SKM-1 treated with dmso at 0.1 percent for 144 hours (cell line): ENCODE results near the gene ST6GALNAC3.
"Not testable (repeated sequence)": the region's sequence is repeated elsewhere in the genome, so short reads cannot be mapped to it uniquely, and the experiment has no call there.

Source experiments
- DNase-seq: peaks from one replicate; lab custom pipeline; 2025; ENCODE audit not compliant: unreplicated experiment; lab: John Stamatoyannopoulos, UW

ST6GALNAC3 gene

GRCh38 chr1:76106251-76106650 is 31.7 kb downstream of the ST6GALNAC3 start:
- no peak for DNase-seq

- DNase-seq = no peak
These were observed 32.2 kb downstream of the ST6GALNAC3 start for GRCh38 chr1:76106719-76107235.

- no peak for DNase-seq
These were observed 34.9 kb downstream of the ST6GALNAC3 start for GRCh38 chr1:76109404-76109803.

GRCh38 chr1:76109901-76110560 is 35.5 kb downstream of the ST6GALNAC3 start:
- no peak for DNase-seq

- no peak for DNase-seq
These were observed 36.1 kb downstream of the ST6GALNAC3 start for GRCh38 chr1:76110666-76111065.

- not testable (repeated sequence) for DNase-seq
These were observed 37.8 kb downstream of the ST6GALNAC3 start for GRCh38 chr1:76112321-76112720.

GRCh38 chr1:76113446-76113845 is 38.9 kb downstream of the ST6GALNAC3 start:
- DNase-seq = no peak

GRCh38 chr1:76115171-76115570 is 40.6 kb downstream of the ST6GALNAC3 start:
- DNase-seq = no peak

- DNase-seq = no peak
These were observed 47.3 kb downstream of the ST6GALNAC3 start for GRCh38 chr1:76121850-76122249.

GRCh38 chr1:76122271-76122670 is 47.7 kb downstream of the ST6GALNAC3 start:
- DNase-seq = no peak

- not testable (repeated sequence) for DNase-seq
These were observed 49.0 kb downstream of the ST6GALNAC3 start for GRCh38 chr1:76123411-76124064.

- DNase-seq = no peak
These were observed 49.6 kb downstream of the ST6GALNAC3 start for GRCh38 chr1:76124196-76124595.

- no peak for DNase-seq
These were observed 51.1 kb downstream of the ST6GALNAC3 start for GRCh38 chr1:76125473-76126219.

- DNase-seq = no peak
These were observed 53.5 kb downstream of the ST6GALNAC3 start for GRCh38 chr1:76128096-76128495.

- DNase-seq = no peak
These were observed 55.2 kb downstream of the ST6GALNAC3 start for GRCh38 chr1:76129731-76130130.

GRCh38 chr1:76130992-76131391 is 56.4 kb downstream of the ST6GALNAC3 start:
- DNase-seq = no peak

- no peak for DNase-seq
These were observed 59.4 kb downstream of the ST6GALNAC3 start for GRCh38 chr1:76133977-76134376.

GRCh38 chr1:76135835-76136234 is 61.3 kb downstream of the ST6GALNAC3 start:
- DNase-seq = no peak

GRCh38 chr1:76136894-76137293 is 62.3 kb downstream of the ST6GALNAC3 start:
- no peak for DNase-seq

- DNase-seq = no peak
These were observed 63.2 kb downstream of the ST6GALNAC3 start for GRCh38 chr1:76137746-76138145.

GRCh38 chr1:76138217-76138616 is 63.7 kb downstream of the ST6GALNAC3 start:
- DNase-seq = no peak

GRCh38 chr1:76140227-76140626 is 65.7 kb downstream of the ST6GALNAC3 start:
- peak; percentile 1 for DNase-seq
